Fibroblast of villous mesenchyme (primary cell): ENCODE measurements around the gene FN1. TPM values are rescaled to one million over a fixed set of nuclear protein-coding genes. Genes with fewer than 3 reads are reported as not detected.

Experiments
- DNase-seq: peaks from one replicate; pipeline ENCODE4 v3.0.0-alpha.2; 2010; ENCODE audit warnings: low read depth
- H3K4me3 ChIP-seq: 2 replicates; pipeline ENCODE4 v1.5.1; 2011; ENCODE audit warnings: low read depth, mild to moderate bottlenecking, low read length
- total RNA-seq: library from RNA; depleted of rRNA; stranded (reverse); fragments of >200 nt; gene quantifications from 2 replicates; pipeline ENCODE4 v1.2.3, GENCODE V29; 2012
- TF ChIP-seq, protein P1 (sequence below): IDR thresholded peaks from 2 replicates; pipeline ENCODE4 v1.5.1; 2012; ENCODE audit warnings: low read depth, mild to moderate bottlenecking, low read length; ENCODE audit not compliant: insufficient read depth

FN1 gene
- 1,807 and 3,312 TPM in 2 replicates for total RNA-seq

DNA sequence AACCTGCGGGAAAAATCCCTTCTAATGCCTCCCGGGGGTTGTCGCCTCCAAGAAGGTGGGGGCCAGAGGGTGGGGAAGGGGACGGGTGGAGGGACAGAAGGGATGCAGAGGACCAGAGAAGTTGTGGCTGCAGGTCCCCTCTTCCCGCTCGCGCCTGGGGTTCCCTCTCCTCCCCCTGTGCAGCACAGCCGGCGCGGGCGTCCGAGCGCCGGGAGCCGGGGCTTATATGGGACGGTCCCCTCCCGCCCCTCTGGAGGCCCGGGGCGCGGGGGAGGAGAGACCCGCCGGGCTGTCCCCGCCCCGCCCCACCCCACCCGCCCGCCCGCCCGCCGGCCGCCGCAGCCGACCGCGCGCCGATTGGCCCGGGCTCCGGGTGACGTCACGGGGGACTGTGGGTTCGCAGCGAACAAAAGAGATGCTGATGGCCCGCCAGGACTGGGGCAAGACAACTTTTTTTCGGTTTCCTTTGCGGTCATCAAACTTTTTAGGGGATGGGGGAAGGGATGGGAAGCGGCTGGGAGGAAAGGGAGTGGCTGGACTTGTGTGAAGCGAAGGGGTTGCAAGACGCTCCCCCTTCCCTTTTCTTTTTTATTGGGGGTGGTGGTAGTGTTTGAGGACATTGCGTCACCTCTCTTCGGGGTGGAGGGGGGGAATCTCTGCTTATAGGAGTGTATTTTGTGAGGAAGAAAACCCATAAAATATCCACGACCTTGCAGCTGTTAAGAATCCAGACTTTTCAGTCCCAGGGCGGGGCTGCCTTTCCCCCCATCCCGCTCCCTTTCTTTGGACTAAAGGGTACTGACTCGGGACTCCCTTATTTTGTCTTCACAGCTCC lies at the start of gene FN1:
Gene FN1, minus strand, starts transcription at position 199 of the 835 bp plus-strand sequence. CDS start 266 bp downstream, outside the sequence.
- H3K4me3 ChIP-seq, result peak within 1 kb of the TSS; percentile 90
- TF ChIP-seq, protein P1, sequence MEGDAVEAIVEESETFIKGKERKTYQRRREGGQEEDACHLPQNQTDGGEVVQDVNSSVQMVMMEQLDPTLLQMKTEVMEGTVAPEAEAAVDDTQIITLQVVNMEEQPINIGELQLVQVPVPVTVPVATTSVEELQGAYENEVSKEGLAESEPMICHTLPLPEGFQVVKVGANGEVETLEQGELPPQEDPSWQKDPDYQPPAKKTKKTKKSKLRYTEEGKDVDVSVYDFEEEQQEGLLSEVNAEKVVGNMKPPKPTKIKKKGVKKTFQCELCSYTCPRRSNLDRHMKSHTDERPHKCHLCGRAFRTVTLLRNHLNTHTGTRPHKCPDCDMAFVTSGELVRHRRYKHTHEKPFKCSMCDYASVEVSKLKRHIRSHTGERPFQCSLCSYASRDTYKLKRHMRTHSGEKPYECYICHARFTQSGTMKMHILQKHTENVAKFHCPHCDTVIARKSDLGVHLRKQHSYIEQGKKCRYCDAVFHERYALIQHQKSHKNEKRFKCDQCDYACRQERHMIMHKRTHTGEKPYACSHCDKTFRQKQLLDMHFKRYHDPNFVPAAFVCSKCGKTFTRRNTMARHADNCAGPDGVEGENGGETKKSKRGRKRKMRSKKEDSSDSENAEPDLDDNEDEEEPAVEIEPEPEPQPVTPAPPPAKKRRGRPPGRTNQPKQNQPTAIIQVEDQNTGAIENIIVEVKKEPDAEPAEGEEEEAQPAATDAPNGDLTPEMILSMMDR, result no peak
- peak; percentile 100 for DNase-seq

DNA sequence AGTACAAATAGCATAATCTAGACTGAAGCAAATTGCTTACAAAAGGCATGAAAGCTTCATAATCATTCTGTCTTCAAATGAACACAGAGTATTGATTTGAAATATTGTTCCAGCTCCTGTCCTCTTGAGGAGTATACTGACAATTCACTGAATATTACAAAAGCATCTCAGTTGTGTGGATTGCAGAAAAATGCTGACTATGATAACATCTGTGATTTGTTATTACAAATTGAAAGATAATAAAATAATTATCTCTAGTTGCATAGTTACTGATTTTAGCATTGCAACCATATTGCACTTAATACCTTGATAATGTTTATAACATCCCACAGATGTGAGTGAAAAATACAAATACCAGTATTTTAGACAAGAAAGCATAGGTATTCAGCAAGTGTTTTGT lies 49.2 kb upstream of the FN1 start:
- DNase-seq, result no peak
- H3K4me3 ChIP-seq, result no peak overlapping the region
- TF ChIP-seq, protein P1, result no peak

DNA sequence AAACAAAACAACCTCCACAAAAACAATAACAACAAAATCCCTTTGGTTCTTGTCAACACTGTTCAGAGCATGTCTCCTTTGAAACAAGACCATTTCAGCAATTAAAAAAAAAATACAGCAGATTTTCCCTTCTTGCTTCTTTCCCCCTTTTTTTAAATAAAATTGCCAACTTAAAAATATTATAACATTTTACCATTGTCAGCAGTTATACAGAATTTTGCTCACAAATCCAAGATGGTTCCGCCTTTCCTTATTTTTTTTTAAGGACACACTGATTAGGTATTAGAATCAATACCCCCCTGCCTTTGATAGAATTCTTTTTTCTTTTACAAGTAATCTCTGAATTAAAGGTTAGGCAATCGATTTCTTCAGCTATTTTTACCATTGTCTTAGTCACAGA lies 48.7 kb upstream of the FN1 start:
- DNase-seq, result no peak
- TF ChIP-seq, protein P1, result no peak
- H3K4me3 ChIP-seq, result no peak overlapping the region

DNA sequence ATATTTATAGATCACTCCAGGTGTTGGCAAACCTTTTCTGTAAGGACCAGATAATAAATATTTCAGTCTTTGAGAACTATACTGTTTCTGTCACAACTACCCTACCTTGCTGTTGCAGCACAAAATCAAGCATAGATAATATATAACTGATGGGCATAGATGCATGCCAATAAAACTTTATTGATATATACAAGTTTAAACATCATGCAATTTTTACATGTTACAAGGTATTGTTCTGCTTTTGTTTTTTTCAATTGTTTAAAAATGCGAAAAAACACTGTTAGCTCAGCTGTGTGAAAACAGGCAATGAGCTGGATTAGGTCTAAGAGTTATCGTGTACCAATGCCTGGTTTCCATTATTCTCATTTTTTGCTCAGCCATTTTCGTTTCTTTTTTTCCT lies 47.6 kb upstream of the FN1 start:
- TF ChIP-seq, protein P1, result no peak
- no peak overlapping the region for H3K4me3 ChIP-seq
- no peak for DNase-seq

DNA sequence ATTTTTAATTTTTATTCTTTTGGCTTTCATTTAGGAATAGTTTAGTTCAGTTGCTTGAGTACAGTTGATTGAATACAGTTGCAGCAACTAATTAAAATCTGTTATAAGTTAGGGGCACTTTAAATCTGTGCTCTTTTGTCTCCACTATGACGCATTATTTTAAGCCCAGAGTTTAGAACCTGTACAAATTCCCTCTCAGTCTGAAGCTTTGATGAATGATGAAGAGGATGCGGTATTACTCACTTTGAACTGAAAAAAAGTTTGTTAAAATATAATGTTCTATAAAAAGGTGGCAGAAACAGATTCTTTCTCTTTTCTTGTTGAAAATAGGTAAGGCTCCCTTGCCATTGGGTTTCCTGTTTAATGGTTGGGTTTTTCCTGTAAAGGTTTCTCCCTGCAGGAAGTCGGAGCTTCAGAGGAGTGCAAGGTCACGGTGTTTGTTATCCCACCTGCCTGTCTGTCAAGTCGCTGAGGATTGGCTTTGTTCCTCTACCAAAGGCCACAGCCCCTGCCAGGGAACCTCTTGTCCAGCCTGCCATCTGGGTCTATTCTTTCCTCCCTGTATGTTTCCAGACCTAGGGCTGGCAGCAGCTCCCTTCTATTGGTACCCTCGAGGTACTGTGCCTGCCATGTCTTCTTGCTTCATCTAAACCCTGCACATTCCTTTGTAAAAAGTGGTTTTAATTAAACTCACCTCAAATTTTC lies 43.8 kb upstream of the FN1 start:
- no peak overlapping the region for H3K4me3 ChIP-seq
- TF ChIP-seq, protein P1, result no peak
- no peak for DNase-seq

DNA sequence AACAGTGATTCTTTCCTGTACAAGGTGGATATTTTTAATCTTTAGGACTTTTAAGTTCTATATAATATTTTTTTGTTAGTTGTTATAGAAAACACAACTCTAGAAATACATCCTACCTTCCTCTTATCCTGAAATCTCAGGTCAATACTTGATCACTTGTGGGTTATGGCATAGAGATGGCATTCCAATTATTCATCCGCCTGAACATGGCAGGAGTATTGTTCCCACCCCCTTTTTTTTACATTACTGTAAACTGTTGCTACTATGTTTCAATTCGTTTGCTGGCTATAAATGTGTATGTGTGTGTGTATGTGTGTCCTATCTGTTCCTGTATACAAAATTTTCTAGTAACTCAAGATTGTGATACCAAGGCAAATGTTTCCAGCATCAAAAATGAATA lies 43.3 kb upstream of the FN1 start:
- H3K4me3 ChIP-seq, result no peak overlapping the region
- DNase-seq, result no peak
- TF ChIP-seq, protein P1, result no peak
